Natural killer cell treated with Interleukin-12 subunit alpha and Interleukin-12 subunit beta and Interleukin-15 and Interleukin-18, amount 100 ng/mL, for 72 hours (primary cell): ENCODE results near the gene C19orf73. TPM values are rescaled to one million over a fixed set of nuclear protein-coding genes. Genes with fewer than 3 reads are reported as not detected.
"Not testable (repeated sequence)": the region's sequence is repeated elsewhere in the genome, so short reads cannot be mapped to it uniquely, and the experiment has no call there.

Experiments used
- ATAC-seq, 2 donors: fragments of 150-1000 bp; cut with Tn5 transposase in 1 of 2; sonication (Bioruptor Pico), chemical (Tn5 transposase) in 1 of 2; 2 replicates each; pipeline ENCODE4 v1.10.0; 2021
- DNase-seq: peaks from one replicate; pipeline ENCODE4 v3.0.0; 2022; ENCODE audit warnings: low spot score
- H3K27ac Mint-ChIP-seq, 2 donors: 1 replicate in 1 of 2; 2 replicates in 1 of 2; pipeline ENCODE4 v1.8.0; 2022; ENCODE audit warnings: mixed read lengths in 2 of 2, mild to moderate bottlenecking in 1 of 2, moderate library complexity in 1 of 2
- H3K27me3 Mint-ChIP-seq, 2 donors: 1 replicate in 1 of 2; 2 replicates in 1 of 2; pipeline ENCODE4 v1.8.0; 2022; ENCODE audit warnings: mixed read lengths in 2 of 2
- H3K36me3 Mint-ChIP-seq: one replicate; pipeline ENCODE4 v1.8.0; 2022; ENCODE audit warnings: mixed read lengths
- H3K4me1 Mint-ChIP-seq, 2 donors: 1 replicate in 1 of 2; 2 replicates in 1 of 2; pipeline ENCODE4 v1.8.0; 2022; ENCODE audit warnings: low read depth in 2 of 2, mixed read lengths in 2 of 2, mild to moderate bottlenecking in 1 of 2
- H3K4me3 Mint-ChIP-seq: one replicate; pipeline ENCODE4 v1.8.0; 2022; ENCODE audit warnings: mixed read lengths
- H3K9me3 Mint-ChIP-seq: 2 replicates; pipeline ENCODE4 v1.8.0; 2022; ENCODE audit warnings: mixed read lengths
- total RNA-seq, 2 donors: library from RNA; stranded (reverse); gene quantifications; one replicate each; pipeline ENCODE4 v1.2.3, GENCODE V29; 2022

Gene C19orf73
- total RNA-seq, 2 donors from 2014 or later = 0.95 to 2.9 TPM

GRCh38 chr19:49153167-49153809, 34.3 kb upstream of the C19orf73 start:
- H3K4me1 Mint-ChIP-seq = peaks cover 24 to 25% of the 10 kb centered on the region in 2 donors
- H3K27me3 Mint-ChIP-seq = peaks cover 21 to 44% of the 10 kb centered on the region in 2 donors
- H3K9me3 Mint-ChIP-seq = peaks cover 3% of the 10 kb centered on the region
- no peak overlapping the region for H3K27ac Mint-ChIP-seq
- H3K36me3 Mint-ChIP-seq = no peaks in the 10 kb centered on the region
- no peak overlapping the region for H3K4me3 Mint-ChIP-seq
- ATAC-seq (no peak), DNase-seq (no peak)

DNA sequence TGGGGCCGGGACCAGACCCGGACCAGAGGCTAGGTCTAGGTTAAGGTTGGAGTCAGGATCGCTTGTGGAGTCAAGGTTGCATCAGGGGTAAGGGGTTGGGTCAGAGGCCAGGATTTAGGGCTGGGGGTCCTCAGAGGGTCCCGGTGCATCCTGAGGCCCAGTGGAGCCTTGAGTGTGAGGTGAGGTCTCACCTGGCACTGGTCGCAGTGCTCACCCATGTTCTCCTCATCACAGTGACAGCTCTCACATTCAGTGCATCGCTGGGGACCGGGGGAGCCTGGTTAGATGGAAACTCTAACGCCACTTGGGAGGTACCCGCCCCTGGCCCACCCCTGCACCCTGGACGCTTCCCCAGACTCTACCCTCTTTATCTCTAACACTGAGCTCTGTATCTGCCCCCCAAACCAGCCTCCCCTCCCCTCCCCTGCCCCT, 33.2 kb upstream of the C19orf73 start:
- Mint-ChIP-seq H3K27ac (no peak overlapping the region), H3K27me3 (peaks cover 21 to 40% of the 10 kb centered on the region in 2 donors), H3K36me3 (no peaks in the 10 kb centered on the region), H3K4me3 (peak overlapping the region; percentile 25), H3K4me1 (peaks cover 21 to 24% of the 10 kb centered on the region in 2 donors), H3K9me3 (peaks cover 3% of the 10 kb centered on the region)
- DNase-seq (no peak), ATAC-seq (no peak)

GRCh38 chr19:49151267-49152118, 32.5 kb upstream of the C19orf73 start:
- Mint-ChIP-seq H3K27ac (no peak overlapping the region), H3K4me1 (peaks cover 21 to 24% of the 10 kb centered on the region in 2 donors), H3K36me3 (no peaks in the 10 kb centered on the region), H3K9me3 (peaks cover 3% of the 10 kb centered on the region), H3K4me3 (peak overlapping the region; percentile 61), H3K27me3 (peaks cover 24 to 43% of the 10 kb centered on the region in 2 donors)
- DNase-seq (no peak), ATAC-seq (no peak)

- DNase-seq (no peak), ATAC-seq (no peak)
- peaks cover 3% of the 10 kb centered on the region for H3K9me3 Mint-ChIP-seq
- no peaks in the 10 kb centered on the region for H3K36me3 Mint-ChIP-seq
- H3K27ac Mint-ChIP-seq = no peak overlapping the region
- H3K27me3 Mint-ChIP-seq = peaks cover 20 to 39% of the 10 kb centered on the region in 2 donors
- H3K4me3 Mint-ChIP-seq = peak overlapping the region; percentile 61
- peaks cover 22 to 24% of the 10 kb centered on the region in 2 donors for H3K4me1 Mint-ChIP-seq
Measured at GRCh38 chr19:49150944-49151243, 32.0 kb upstream of the C19orf73 start.

DNA sequence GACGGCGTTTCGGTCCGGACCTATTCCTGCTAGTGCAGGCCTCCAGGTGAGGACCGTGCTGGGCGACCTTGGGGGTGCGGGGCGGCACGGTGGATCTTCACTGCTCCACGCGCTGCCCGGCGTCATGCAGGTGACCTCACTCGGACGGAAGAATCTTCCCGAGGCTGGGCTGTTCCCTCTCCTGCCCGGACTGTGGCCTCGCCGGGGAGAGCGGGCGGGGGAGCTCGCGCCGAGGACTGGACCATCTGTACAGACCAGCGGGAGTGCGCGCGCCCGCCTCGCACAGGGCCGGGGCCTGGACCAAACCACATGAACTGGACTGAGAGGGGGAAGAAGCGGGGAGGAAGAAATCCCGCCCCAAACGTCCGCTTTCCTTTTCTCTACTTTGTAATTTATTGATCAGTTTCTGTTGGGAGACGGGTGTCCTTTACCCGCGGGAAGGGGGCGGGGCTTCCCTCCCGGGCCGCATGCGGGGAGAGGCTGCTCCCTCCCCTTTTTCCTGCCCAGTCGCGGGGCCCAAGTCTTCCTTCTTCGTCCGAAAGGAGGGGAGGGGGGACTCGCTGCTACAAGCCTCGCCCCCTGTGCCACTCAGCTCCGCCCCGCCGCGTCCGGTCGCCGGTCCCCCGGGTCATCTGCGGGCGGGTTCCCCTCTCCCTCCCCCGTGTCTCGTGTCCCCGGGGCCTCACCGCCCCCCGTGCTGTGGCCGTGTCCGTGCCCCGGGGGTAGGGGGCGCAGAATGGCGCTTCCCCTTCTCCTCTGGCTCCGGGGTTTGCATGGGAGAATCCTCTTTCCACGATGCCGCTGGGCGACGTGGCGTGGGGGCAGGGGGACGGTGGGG, 31.4 kb upstream of the C19orf73 start:
- Mint-ChIP-seq H3K9me3 (peaks cover 3% of the 10 kb centered on the region), H3K27ac (no peak overlapping the region)

GRCh38 chr19:49149652-49150105, 30.7 kb upstream of the C19orf73 start:
- H3K27ac Mint-ChIP-seq = no peak overlapping the region
- ATAC-seq (no peak), DNase-seq (no peak)
- H3K9me3 Mint-ChIP-seq = peaks cover 3% of the 10 kb centered on the region
- H3K27me3 Mint-ChIP-seq = peaks cover 23 to 42% of the 10 kb centered on the region in 2 donors
- no peaks in the 10 kb centered on the region for H3K36me3 Mint-ChIP-seq
- H3K4me1 Mint-ChIP-seq = peaks cover 29 to 31% of the 10 kb centered on the region in 2 donors
- H3K4me3 Mint-ChIP-seq = peak overlapping the region; percentile 91

More for the DNA sequence above, 31.4 kb upstream of the C19orf73 start:
- ATAC-seq (peak; percentile 65 to 66), DNase-seq (peak; percentile 73)
- Mint-ChIP-seq H3K4me3 (peak overlapping the region; percentile 91), H3K4me1 (peaks cover 28 to 30% of the 10 kb centered on the region in 2 donors), H3K36me3 (no peaks in the 10 kb centered on the region), H3K27me3 (peaks cover 23 to 40% of the 10 kb centered on the region in 2 donors)

- Mint-ChIP-seq H3K4me1 (peaks cover 25 to 28% of the 10 kb centered on the region in 2 donors), H3K4me3 (peak overlapping the region; percentile 91), H3K36me3 (no peaks in the 10 kb centered on the region), H3K27me3 (peaks cover 23 to 36% of the 10 kb centered on the region in 2 donors), H3K9me3 (no peaks in the 10 kb centered on the region), H3K27ac (no peak overlapping the region)
- ATAC-seq = peak; percentile 67 to 82
- DNase-seq = peak; percentile 85
Measured at GRCh38 chr19:49148784-49149651, 30.1 kb upstream of the C19orf73 start.

DNA sequence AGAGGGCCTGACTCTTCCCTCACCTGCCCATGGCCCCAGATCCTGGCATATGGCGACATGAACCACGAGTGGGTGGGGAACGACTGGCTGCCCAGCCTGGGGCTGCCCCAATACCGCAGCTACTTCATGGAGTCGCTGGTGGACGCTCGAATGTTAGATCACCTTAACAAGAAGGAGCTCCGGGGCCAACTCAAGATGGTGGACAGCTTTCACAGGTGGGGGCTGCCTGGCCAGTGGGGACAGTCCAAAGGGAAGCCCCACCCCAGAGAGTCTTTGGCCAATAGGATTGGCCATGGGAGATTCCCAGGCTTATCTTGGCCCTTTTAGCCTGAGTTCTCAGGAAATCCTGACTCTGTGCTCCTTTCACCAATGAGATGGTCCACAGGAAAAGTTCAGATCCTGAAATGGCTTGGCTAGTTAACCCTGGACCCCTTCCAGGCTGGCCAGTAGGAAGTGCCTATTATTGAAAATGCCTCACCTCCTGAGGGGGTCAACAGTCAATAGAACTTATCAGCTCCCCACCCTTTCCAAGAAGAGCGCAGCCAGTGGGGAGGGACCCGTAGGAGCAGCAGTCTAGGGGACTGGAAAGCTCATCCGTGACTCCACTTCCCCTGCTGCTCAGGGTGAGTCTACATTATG, 29.2 kb upstream of the C19orf73 start:
- Mint-ChIP-seq H3K36me3 (no peaks in the 10 kb centered on the region), H3K27ac (no peak overlapping the region), H3K9me3 (no peaks in the 10 kb centered on the region), H3K4me3 (peak overlapping the region; percentile 40), H3K4me1 (peaks cover 20 to 27% of the 10 kb centered on the region in 2 donors), H3K27me3 (peaks cover 23 to 27% of the 10 kb centered on the region in 2 donors)
- ATAC-seq (no peak), DNase-seq (no peak)

- Mint-ChIP-seq H3K4me1 (peaks cover 32% of the 10 kb centered on the region in 2 donors), H3K27me3 (peaks cover 28 to 35% of the 10 kb centered on the region in 2 donors)
- DNase-seq, H3K36me3 Mint-ChIP-seq, H3K9me3 Mint-ChIP-seq, H3K27ac Mint-ChIP-seq, ATAC-seq, H3K4me3 Mint-ChIP-seq: not testable (repeated sequence)
Measured at GRCh38 chr19:49146408-49146770, 27.4 kb upstream of the C19orf73 start.

- Mint-ChIP-seq H3K4me3 (peak overlapping the region; percentile 23), H3K27me3 (peaks cover 28 to 33% of the 10 kb centered on the region in 2 donors), H3K4me1 (peaks cover 30 to 32% of the 10 kb centered on the region in 2 donors), H3K27ac (peak overlapping the region in 1 of 2 donors; percentile 88), H3K9me3 (no peaks in the 10 kb centered on the region), H3K36me3 (no peaks in the 10 kb centered on the region)
- DNase-seq (peak; percentile 79), ATAC-seq (peak; percentile 67)
Measured at GRCh38 chr19:49145573-49146407, 26.8 kb upstream of the C19orf73 start.

- peak overlapping the region; percentile 78 for H3K4me3 Mint-ChIP-seq
- H3K4me1 Mint-ChIP-seq = peaks cover 19% of the 10 kb centered on the region in 2 donors
- no peaks in the 10 kb centered on the region for H3K36me3 Mint-ChIP-seq
- peak overlapping the region in 1 of 2 donors; percentile 57 for H3K27ac Mint-ChIP-seq
- peaks cover 20 to 33% of the 10 kb centered on the region in 2 donors for H3K27me3 Mint-ChIP-seq
- no peaks in the 10 kb centered on the region for H3K9me3 Mint-ChIP-seq
- peak; percentile 96 to 98 for ATAC-seq
- peak; percentile 85 for DNase-seq
Measured at GRCh38 chr19:49142866-49143335, 24.0 kb upstream of the C19orf73 start.
